HG02943 (cell line): Measurements from ENCODE around the gene HHLA2.

Experiments
- ATAC-seq: cut with Tn5 transposase; IDR thresholded peaks from one replicate; pipeline ENCODE4 v1.9.1; 2021; ENCODE audit warnings: mild to moderate bottlenecking, low read depth, moderate library complexity; ENCODE audit not compliant: unreplicated experiment

Gene HHLA2

DNA sequence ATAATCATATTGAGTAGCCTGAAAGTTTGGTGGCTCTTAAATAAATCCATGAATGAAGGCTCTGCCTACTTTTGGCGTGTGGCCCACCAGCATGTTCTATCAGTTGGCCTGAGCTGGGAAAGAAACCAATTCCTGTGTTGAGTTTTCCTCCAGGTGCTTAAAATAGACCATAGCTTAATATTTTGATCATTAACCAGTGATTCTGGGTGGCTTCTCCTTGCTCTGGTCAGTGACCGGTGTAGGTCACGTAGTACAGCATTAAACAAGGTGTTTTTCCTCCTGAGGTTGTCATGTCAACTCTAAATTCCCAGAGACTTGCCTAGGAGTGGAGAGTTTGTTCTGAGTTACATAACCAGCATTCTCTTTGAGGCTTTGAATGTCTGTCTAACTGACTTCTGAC, 1.3 kb downstream of the HHLA2 start:
- no peak for ATAC-seq

DNA sequence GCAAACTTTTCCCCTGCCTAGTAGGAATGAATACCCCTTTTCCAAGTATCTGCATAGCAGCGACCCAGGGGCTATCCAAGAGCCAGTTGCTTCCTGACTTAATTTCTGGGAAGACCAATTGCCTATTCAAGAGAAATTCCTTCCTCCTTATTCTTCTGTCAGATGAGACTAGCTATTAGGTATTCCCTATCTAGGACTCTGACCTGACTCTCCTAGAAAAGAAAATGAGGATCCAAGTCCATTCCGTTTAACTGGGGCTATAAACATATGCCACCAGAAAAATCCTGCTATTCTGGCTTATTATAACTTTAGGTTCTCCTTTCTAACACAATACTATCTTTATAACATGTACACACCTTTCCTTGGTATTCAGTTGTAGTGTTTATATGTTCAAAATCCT, 1.7 kb downstream of the HHLA2 start:
- ATAC-seq = no peak

DNA sequence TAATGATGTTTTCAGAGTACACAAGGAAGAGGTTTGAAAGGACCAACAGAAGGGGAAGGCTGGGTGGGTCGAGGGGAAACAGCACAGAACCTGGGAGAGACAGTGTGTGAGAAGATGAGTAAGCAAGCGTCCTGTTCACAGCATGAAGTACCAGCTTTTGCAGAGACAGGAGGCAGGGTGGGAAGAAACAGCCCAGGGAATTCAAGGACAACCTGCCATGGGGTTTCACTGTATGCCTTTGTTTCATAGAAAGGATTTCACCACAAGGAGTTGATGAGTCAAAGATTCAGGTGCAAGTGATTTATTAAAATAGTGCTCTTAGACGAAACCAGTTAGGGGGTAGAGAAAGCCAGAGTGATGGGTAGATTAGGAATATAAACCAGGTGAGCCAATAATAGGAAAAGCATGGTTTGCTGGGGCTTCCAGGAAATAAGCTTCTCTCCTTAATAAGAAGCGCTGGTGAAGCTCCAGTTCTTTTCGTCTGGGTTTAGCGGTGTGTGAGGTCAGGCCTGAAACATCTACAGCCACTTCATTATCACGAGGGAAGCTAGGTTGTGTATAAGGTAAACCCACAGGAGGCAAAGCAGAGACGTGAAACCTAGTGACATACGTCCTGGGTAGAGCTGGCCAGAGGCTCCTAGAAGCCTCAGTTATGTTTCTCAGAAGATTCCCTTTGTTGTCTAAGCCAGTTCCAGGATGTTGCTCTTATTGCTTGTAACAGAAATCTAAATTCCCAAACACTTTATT, 3.9 kb downstream of the HHLA2 start:
- ATAC-seq = no peak

DNA sequence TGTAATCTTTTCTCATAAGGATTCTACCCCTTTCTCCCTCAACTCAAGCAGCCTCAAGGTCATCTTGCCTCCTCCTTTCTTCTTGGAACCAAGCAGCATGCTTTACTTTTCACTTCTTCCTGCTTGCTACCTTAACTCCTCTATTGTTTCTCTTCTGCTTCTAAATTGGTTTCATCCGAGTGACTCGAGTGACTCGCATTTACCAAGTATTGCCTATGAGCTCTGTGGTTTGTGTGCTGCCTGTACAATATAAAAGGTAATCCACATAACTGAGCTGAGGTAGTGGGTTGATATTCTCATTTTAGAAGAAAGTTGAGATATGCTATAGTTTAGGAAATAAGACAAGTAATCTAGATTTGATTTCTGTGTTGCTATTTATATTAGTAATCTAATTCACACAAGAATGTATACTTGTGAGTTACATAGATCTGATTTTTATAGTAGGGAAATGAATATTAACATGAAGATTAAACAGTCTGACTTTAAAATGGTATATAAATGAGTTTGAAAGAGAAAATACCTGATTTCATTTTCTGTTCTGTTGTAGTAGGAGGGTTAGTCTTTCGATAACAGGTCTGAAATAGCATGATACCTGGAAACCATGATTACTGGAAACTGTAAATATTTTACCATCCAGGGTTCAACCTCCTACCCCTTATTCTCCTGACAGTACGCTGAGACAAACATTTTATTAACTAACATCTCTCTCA, 5.5 kb downstream of the HHLA2 start:
- no peak for ATAC-seq

DNA sequence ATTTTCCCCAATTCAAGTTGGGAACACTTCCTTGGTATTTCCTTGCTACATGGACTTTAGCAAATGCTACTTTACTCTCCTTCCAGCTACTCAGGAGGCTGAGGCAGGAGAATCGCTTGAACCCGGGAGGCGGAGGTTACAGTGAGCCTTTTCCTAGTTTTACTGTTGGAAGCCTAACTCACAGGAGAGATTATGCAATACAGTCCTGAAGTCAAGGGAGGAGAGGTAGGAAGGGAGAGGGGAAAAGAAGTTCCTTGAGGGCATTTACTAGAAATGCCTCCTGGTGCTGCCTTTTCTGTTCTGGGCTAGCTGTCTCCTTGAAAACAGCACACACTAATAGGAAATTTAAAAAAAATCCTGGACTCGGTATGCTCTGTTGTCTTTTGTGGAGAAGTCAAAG, 6.2 kb downstream of the HHLA2 start:
- ATAC-seq = no peak

DNA sequence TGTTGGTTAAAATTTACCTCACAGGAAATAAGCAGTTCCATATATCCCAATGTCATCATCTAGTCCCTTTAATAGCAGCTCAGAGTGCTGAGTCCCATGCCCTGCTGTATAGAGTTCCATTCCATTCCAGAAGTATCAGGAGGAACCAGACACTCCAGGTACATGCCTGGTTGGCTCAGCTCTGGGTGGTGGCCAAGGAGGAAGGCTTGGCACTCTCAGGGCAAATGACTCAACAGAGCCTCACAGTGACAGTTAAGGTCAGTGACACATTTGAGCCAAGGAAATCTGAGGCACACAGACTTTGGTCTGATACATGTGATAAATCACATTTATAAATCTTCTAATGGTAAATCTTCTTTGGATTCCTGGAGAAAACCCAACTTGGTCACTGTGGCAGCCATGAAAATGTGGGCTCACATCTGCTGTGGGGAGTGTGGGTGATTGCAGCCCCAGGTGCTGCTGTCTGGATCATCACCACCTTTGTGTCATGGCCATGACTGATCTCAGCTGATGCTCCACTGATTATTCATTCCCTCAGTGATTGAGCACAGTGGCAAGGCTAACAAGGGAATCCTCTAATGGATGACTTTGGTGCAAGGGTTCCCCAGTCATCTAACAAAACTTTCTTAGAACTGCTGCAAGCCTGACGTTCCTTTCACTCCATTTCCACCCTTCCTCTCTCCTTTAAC, 9.3 kb downstream of the HHLA2 start:
- no peak for ATAC-seq

DNA sequence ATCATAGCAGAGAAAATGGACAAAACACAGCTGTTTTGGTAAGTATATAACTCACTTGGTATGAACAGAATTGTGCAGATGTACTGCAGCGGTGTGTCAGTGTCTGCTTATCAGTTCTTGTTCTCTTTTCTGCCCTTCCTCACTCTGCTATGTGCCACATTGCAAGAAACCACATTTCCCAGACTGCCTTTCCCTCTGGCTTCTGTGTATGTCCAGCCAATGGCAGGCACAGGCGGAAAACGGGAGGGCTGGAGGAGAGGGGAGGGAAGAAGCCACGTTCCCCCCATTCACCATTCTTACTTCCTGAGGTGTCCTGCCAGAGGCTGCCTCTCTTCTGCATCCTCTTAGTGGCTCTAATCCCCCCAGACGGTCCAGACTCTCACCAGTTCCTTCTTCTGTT, 15.4 kb downstream of the HHLA2 start:
- ATAC-seq = no peak

DNA sequence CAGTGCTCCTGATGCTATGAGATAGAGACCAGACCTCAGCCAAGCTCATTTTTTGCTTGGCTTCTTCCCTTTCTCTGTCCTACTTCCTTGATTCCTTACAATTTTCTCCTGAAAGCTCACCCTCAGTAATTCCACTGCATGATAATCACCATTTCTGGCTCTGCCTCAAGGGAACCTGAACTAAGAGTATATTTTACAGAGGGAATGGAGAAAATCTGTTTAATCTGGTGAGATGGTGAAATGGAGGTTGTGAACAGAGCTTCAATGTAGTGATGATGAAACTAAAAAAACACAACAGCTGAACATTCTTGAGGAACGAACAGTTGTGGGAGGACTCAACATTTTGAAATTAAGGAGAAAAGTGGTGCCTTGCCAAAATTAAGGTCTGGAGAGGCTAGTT, 16.3 kb downstream of the HHLA2 start:
- no peak for ATAC-seq

DNA sequence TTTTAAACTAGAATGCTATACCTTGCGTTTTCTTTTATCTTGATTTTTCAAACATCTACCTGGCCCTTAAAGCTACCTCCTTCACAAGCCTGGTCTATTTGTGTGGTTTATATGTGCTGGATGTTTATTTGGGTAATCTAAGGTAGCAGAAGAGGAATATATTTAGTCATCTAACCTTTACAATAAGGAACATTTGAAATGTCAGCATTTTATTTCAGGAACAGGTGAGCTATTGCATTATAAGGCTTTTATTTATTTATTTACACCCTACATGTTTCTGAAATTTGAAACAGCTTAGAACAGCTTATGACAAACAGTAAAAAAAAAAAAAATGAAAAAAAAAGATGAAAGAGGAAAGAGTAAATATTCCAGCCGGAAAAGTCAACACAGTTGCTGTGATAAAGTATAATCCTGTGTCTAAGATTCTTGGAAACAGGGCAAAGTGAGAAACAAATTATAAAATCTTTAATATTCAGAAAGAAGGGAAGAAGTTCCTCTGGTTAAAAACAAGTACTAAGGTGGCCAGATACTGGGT, 19.5 kb downstream of the HHLA2 start:
- no peak for ATAC-seq

DNA sequence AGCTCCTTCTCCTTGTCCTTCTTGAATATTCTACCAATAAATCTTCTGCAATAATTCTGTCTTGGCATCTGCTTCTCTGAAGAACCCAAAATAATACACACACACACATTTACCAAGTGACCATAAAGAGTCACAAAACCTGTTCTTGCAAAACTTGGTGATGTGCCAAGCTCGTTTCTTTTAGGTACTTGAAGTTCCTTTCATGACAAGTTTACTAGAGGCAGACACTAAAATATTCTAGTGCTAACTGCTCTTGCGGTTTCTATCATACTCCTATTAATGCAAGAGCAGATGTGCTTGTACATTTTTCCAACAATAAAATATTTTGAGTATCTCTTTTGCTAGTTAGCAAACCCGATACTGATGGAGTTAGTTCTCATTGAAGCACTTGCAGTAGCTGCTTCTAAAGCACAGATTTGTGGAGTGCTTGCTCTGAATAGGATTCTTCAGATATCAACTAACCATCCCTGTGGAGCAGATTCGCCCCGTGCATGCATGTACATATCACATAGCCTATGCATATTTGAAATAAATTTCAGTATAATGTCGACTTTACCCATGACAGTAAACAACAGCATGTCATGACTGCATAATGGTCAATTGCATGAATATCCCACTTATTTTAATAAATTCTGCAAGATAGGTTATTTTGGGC, 23.2 kb downstream of the HHLA2 start:
- no peak for ATAC-seq

DNA sequence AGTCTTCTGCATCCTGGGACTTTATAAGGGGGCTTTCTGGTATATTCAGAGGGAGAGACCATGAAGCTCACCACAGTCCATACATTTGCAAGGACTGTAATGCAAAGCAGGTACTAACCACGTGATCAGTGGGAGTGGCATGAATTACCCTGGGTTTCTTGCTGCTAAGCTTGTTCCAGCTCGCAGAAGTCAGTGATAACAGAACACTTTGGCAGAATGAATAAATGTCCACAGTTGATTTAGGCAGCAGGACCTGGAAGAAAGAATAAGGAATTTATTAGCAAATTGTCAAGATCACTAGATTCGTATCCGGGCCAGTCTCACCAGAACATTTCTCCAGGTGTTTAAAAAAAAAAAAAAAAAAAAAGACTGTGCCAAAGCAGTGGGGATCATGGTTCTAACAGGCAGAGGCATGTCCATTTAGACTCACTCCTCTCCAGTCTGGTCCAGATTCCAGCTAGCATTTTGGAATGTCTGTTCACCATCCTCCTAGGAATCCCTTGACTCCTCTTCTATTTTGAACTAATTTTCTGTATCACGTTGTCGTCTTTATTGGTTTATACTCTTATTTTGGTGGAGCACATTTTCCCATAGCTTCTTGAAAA, 24.5 kb downstream of the HHLA2 start:
- no peak for ATAC-seq

DNA sequence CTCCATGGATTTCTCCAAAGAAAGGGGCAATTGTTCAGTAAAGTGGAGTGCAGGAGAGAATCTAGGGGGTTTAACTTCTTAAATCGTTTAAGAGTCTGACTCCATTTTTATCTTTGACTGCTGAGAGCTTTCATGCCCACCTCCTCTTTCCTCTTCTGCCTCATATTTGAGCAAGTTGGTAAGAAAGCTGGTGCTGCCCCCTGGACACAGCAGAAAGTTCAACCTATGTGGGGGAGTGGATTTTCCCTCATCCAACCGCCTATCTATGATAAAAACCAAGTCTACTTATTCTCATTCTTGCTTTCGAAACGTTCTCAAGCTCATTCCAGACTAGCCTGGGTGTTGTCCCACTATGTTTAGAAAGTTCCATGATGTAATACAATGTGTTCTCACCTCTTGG, 26.0 kb downstream of the HHLA2 start:
- no peak for ATAC-seq

DNA sequence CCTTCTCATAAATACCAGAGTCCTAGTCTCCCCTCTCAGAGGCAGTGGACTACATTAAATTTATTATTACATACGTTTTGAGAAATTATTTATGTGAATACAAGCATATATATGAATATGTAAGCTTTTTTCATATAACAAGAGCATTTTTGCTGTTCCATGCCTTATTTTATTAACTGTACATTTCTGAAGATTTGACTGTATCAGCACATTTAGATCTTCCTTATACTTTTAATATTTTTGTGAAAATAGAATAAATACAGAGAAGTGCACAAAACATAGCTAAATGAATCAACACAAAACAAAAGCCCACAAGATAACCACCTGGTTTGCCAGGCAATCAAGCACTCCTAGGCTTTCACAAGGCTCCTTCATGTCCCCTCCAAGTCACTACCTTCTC, 27.8 kb downstream of the HHLA2 start:
- no peak for ATAC-seq

DNA sequence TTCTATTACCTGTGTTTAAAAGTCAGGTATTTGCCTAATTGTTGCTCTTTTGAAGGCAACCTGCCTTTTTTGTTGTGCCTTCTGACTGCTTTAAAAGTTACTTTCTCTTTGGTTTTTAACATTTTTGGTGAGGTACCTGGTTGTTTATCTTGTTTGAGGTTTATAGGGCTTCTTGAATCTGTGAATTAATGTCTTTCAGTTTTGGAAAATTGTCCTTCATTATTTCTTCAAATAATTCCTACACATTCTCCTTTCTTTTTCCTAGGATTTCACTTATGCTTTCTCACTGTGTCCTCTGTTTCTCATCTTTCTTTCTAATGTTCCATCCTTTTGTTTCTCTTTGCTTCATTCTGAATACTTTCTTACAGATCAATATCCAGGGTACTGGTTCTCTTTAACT, 30.8 kb downstream of the HHLA2 start:
- ATAC-seq = no peak

DNA sequence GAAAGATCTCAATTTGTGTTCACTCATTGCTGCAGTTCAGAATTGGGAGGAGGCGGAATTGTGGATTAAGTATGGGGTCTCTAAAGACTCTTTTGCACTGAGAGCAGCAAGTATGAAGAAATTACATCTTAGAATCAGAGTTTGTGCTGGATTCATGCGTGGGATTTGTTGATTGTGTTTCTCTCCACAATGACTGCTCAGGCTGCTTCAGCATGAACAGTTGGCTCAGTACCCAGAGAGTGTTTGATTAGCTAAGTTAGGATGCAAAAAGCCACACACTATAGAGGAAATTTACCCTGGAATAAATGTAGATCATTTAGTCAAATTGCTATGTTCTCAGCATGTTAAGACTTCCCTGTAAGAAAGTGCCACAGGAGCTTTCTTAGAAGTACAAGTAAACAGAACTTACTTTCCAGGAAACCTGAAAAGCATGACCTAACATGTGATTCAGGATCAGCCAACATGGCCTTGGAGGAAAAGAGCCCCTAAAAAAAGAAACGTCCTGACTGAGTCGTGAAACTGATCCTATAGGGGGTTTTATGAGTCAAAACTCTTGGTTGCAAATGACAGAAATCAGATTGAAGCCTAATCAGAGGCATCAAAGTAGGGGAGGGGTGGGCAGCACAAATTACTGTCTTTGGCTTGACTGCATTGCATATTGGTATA, 32.6 kb downstream of the HHLA2 start:
- no peak for ATAC-seq

DNA sequence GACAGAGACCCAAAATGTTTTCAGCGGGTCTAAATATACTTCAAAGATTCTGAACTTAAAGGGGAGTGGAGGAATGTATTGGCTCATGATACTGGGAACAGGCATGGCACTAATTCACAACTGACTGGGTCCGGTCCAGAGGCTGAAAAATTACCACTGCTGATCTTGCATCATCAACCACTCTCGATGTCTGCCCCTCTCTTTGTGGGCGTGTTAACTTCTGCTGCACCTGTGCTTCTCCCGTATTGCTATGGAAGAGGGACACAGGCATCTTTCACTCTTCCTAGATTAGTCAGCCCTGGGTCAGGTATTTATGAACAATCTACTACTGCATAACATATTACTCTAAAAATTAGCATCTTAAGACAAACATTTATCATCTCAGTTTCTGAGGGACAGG, 33.2 kb downstream of the HHLA2 start:
- ATAC-seq = no peak

DNA sequence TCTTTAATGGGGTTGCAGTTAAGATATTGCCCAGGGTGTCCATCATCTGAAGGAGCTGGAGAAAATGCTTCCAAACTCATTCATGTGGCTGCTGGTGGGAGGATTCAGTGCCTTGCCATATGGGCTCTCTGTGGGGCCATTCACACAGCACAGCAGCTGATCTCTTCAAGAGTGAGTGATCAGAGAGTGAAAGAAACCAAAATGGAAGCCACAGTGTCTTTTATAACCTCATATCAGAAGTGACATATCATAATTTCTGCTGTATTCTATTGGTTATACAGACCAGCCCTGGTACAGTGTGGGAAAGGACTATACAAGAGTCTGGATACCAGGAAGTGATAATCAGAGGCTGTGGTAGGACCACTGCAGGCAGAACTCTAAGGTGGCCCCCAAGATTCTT, 33.6 kb downstream of the HHLA2 start:
- ATAC-seq = no peak

DNA sequence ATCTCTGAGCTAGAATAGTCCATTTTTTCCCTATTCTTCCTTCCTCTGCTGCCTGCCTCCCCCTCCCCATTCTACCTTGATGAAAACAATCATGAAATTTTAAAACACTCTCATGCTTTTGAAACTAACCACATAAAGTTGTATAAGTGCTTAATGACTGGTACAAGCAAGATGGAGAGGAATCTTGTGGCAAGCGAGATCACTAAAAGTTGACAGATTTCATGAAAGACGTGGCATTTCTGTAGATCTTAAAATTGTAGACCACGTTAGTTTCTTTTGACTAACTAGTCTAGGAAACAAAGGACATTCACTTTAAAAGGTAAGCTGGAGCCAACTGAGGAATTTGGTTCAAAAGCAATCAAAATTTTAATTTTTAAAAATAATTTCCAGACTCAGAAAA, 35.4 kb downstream of the HHLA2 start:
- no peak for ATAC-seq

DNA sequence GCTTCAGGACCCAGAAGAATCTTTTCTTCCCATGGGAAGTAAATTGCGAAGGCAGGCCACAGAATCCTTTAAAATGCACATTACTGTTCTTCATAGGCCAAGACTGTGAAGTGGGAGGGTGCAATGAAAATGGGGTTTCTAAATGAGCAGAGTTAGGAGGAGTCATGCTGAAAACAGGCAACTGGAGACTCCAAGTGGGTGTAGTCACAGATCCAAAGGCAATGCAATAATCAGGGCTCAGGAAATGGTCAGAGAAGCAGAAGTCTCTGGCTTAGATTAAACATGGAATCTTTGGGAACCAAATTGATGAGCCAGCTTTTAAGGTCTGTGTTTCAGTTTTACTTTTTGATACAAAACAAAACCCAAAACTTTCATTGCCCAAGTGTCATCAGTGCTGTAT, 37.6 kb downstream of the HHLA2 start:
- no peak for ATAC-seq

DNA sequence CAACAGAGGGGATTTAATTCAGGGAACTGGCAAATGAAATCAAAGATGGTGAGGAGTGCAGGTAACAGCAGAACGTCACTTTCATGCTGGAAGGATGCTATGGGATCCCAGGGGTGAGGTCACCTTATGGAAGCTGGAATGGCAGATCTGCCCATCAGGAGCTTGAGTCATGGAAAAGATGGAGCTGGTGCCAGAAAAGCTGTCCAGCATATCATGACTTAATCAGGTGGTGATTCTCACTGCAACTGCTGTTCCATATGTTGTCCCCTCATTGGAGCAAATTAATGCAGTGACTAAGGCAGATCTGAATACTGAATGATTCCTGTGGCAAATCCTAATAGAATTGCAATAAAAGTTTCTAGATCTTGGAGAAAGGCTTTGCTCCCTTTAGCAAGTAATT, 38.4 kb downstream of the HHLA2 start:
- no peak for ATAC-seq
